CMK (cell line): ENCODE results near the gene SLF2.
"Not testable (repeated sequence)": the region's sequence is repeated elsewhere in the genome, so short reads cannot be mapped to it uniquely, and the experiment has no call there.

Experiments used
- DNase-seq: peaks from one replicate; pipeline ENCODE4 v3.0.0-alpha.2; 2010; ENCODE audit warnings: low read depth

SLF2 gene

GRCh38 chr10:100879741-100880360 is 32.9 kb upstream of the SLF2 start:
- no peak for DNase-seq

DNA sequence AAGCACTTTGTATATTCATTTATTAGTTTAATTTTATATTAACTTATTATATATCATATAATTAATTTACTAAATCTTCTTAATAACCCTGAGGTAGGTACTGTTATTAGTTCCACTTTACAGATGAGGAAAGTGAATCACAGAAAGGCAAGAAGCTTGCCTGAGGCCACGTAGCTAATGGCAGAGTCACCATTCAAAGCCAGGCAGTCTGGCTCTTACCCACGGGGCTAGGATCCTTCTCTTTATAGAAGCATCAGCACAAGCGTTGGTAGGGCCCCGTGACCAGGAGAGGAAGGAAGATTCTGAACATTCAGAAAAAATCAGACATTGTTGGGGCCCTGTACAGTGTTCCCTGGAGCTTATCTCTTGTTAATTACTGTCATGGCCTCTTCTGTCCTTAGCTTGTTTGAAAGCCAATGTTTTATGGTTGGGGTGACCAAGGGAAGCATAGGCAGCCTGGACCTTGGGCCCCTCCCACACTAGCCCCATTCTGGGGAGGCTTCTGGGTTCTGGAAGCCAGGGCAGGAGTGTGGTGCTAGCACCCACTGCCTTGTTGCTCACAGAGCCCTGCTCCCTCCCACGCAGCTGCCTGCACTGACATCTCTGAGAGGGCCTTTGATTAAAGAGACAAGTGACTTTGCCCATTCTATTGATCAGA is 31.1 kb upstream of the SLF2 start:
- no peak for DNase-seq

DNA sequence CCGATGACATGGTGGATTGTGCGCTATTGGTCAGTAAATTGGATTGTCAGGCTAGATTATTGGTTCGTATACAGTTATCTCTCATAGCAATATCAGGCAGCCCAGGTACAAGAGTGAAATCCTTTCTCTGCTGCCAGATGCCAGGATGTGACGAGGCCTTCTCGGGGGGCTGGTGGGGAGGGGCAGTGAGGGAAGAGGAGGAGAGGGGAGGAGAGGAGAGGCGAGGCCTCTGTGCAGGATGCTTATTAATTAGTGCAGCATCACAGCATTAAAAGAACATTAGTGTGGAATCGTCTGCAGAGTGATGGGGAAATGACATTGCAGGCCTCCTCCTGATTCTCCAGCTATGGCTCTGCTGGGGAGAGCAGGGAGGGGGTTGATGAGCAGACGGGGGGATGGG is 30.5 kb upstream of the SLF2 start:
- DNase-seq, result no peak

GRCh38 chr10:100882671-100883311 is 30.0 kb upstream of the SLF2 start:
- no peak for DNase-seq

DNA sequence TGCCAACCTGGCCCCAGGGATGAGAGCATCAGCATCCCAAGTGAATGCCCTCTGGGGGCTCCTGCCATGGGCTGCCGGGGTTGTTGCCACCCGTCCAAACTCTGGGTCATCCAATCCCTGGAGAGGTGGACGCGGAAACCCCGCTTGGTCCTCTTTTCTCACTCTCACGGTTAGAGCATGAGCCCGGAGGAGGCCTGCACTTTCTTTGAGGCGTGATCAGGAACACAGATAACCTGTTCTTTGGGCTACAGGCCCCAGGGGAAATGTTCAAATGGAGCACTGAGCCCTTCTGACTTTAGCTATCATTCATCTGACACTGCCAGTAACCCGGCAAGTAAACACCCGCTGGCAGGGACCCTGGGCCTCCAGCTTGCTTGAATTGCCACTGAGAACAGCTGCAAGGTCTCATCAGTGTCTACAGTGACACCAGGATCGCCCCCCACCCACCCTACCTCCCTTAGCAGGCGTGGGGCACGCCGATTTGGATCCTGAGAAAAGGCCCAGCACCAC is 29.4 kb upstream of the SLF2 start:
- no peak for DNase-seq

DNA sequence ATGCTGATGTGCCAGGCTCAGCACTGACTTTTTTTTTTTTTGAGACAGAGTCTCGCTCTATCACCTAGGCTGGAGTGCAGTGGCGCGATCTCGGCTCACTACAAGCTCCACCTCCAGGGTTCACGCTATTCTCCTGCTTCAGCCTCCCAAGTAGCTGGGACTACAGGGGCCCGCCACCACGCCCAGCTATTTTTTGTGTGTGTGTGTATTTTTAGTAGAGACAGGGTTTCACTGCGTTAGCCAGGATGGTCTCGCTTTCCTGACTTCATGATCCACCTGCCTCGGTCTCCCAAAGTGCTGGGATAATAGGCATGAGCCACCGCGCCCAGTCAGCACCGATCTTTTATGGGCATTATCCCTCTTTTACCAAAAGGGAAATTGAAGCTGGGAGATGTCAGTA is 27.2 kb upstream of the SLF2 start:
- not testable (repeated sequence) for DNase-seq

DNA sequence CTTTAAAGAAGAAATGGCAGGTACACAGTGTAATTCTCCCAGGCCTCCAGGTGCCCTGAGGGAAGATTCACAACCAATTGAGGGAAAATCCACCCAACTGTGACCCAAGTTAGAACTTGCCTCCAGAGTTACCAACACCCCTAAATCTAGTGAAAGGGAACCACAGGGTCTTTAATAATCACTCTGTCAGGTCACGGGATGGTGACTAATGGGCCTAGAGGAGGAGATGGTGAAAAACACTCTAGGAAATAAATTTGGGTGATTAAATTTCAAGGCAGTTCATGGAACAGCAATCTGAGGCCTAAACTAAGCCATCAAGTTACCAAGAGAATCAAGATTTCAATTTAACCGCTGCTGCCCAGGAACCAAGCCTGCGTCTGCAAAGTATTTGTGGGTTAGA is 26.7 kb upstream of the SLF2 start:
- DNase-seq, result no peak

GRCh38 chr10:100886521-100886920 is 26.2 kb upstream of the SLF2 start:
- no peak for DNase-seq

DNA sequence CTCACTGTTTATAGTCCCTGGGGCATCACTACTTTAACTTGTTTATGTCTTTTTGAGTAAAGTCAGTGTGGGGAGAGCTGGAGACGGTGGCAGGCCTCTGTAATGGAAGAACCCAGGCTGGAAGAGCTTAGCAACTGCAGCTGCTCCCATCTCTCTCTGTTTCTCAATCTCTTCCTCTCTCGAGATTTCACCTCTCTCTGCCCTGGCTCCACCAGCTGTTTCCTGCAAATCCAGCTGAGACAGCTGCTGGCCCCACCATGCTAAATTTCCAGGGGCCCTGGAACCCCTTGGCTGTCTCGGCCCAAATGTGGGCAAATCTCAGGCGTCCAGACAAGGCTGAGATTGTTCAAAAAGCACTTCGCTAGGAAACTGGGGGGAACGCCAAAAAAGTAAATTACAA is 25.8 kb upstream of the SLF2 start:
- no peak for DNase-seq

GRCh38 chr10:100887761-100888296 is 24.9 kb upstream of the SLF2 start:
- no peak for DNase-seq

GRCh38 chr10:100888957-100889356 is 23.8 kb upstream of the SLF2 start:
- no peak for DNase-seq

GRCh38 chr10:100889546-100889945 is 23.2 kb upstream of the SLF2 start:
- no peak for DNase-seq

- no peak for DNase-seq
Observed at GRCh38 chr10:100890141-100890672, 22.6 kb upstream of the SLF2 start.

- no peak for DNase-seq
Observed at GRCh38 chr10:100890673-100891317, 22.0 kb upstream of the SLF2 start.

DNA sequence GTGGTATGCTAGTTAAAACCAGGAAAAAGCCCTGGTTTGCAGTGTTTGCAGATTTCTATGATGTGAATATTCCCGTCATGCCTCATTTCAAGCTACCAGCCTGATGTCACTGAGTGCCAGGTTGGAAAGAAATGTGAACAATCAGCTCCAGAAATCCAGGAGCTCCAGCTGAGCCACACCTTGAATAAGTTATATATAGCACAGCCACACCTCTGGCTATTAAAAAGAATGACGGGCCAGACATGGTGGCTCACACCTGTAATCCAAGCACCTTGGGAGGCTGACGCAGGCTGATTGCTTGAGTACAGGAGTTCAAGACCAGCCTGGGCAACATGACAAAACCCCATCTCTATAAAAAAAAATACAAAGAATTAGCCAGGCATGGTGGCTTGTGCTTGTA is 18.7 kb upstream of the SLF2 start:
- no peak for DNase-seq

GRCh38 chr10:100894589-100895294 is 18.0 kb upstream of the SLF2 start:
- no peak for DNase-seq

DNA sequence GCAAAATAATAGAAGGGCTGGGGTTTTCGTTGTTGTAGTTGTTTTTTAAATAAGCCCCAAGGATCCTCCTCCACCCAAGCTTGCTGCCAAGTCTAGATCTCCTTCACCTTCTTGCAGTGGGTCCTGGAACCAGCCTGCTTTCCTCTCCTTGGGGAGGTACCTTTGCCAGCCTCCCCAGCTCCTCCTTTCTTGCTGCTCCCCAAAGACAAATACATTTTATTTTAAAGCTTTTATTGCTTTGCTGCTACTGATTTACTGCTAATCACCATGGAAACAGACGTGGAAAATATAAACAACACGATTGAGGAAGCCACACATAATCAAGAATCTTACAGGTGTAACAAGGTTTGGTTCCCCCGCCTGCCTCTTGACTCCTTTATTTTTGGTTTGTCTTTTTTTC is 17.4 kb upstream of the SLF2 start:
- no peak for DNase-seq

DNA sequence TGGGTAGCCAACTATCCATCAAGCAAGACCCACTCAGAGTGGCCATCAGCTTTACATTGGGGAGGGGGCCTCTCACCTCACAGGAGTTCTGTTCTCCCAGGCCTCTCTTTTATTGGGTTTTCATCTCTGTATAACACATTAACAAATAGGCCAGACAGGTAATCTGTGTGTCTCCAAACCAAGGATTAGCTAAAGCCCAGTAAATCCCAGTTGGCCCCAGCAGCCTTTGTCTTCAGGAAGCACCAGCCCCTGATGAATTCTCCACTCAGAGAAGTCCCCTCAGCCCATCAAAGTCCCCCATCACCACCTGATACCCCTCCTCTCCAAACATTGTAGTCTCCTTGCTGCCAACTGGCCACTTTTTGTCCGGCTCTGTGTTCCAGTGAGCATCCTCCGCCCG is 16.9 kb upstream of the SLF2 start:
- DNase-seq, result no peak

GRCh38 chr10:100896876-100897461 is 15.8 kb upstream of the SLF2 start:
- DNase-seq, result no peak

- DNase-seq, result no peak
Observed at GRCh38 chr10:100897976-100898375, 14.8 kb upstream of the SLF2 start.

- DNase-seq, result no peak
Observed at GRCh38 chr10:100899171-100899570, 13.6 kb upstream of the SLF2 start.
